ENCODE measurements around the gene MTRR. TPM values are rescaled to one million over a fixed set of nuclear protein-coding genes. Genes with fewer than 3 reads are reported as not detected.
A peak's percentile ranks its signal among the peaks of the same experiment; 100 is the strongest.

MTRR gene
- total and polyA plus RNA-seq, 2 of the 8 experiments (the other 6 are each of a cell fraction or from before 2014, with no cell fraction given) = 36.4 to 53.8 TPM

GRCh38 chr5:7849681-7850394, 19.1 kb upstream of the MTRR start (continued):
- TF ChIP-seq E2F6 (IDR thresholded peaks at IDR 0.05) (peak; percentile 85), KDM4A (IDR thresholded peaks at IDR 0.05; ENCODE audit: low read depth, low read length, severe bottlenecking) (peak; percentile 73), HDAC2 (IDR thresholded peaks at IDR 0.05; ENCODE audit: borderline replicate concordance in 1 of 2, low read depth in 2 of 2, low read length in 2 of 2) (peak in 1 of 2 experiments; percentile 70; a peak in 1 of 4 replicates), PHF8 (conservative IDR thresholded peaks at IDR 0.05; ENCODE audit: low read depth, low read length) (0 out of 2 replicates have a peak, but pooled peaks have one; percentile 5)

All from H1 (cell line).